ENCODE data around the gene SLC8B1. TPM values are rescaled to one million over a fixed set of nuclear protein-coding genes. Genes with fewer than 3 reads are reported as not detected.

Gene SLC8B1
- total RNA-seq (2014; rRNA removed; shearing (Covaris generic)), result 6.1 and 6.8 TPM in 2 replicates

GRCh38 chr12:113334786-113335539 is at the start of gene SLC8B1:
Gene SLC8B1, minus strand, starts transcription at chr12:113335109. Its CDS starts 2,231 bp downstream, at chr12:113332878.

GRCh38 chr12:113358381-113359132 is 23.6 kb upstream of the SLC8B1 start, which contains the start of gene PLBD2:
Gene PLBD2, plus strand, starts transcription at chr12:113358587. Its CDS starts 14 bp downstream, at chr12:113358601.

Small RNA genes lying within 50 kb of the gene (small RNA-seq; reads per million reads assigned to genes)
- gene MIR6762, result not detected

Other genes starting within 250 kb of the SLC8B1 start
- gene RASAL1, start 199.3 kb downstream of the SLC8B1 start, total RNA-seq (2014; rRNA removed; shearing (Covaris generic)), result 0.50 and 1.2 TPM in 2 replicates
- 0.21 and 0.72 TPM in 2 replicates for gene CFAP73, start 185.4 kb downstream of the SLC8B1 start, total RNA-seq (2014; rRNA removed; shearing (Covaris generic))
- gene DDX54, start 149.6 kb downstream of the SLC8B1 start, total RNA-seq (2014; rRNA removed; shearing (Covaris generic)), result 107 and 134 TPM in 2 replicates
- 26.8 and 29.2 TPM in 2 replicates for gene RITA1, start 149.4 kb downstream of the SLC8B1 start, total RNA-seq (2014; rRNA removed; shearing (Covaris generic))
- gene TPCN1, start 113.6 kb downstream of the SLC8B1 start, total RNA-seq (2014; rRNA removed; shearing (Covaris generic)), result 12.7 and 15.4 TPM in 2 replicates
- gene PLBD2, start 23.5 kb upstream of the SLC8B1 start, total RNA-seq (2014; rRNA removed; shearing (Covaris generic)), result 8.4 and 15.1 TPM in 2 replicates
- not detected in 2 replicates for gene SDS, start 68.8 kb upstream of the SLC8B1 start, total RNA-seq (2014; rRNA removed; shearing (Covaris generic))
- gene SDSL, start 87.3 kb upstream of the SLC8B1 start, total RNA-seq (2014; rRNA removed; shearing (Covaris generic)), result 9.6 and 12.9 TPM in 2 replicates
- gene LHX5, start 136.8 kb upstream of the SLC8B1 start, total RNA-seq (2014; rRNA removed; shearing (Covaris generic)), result not detected in 2 replicates

Measured in A375 (cell line).